ENCODE results near the gene ZNF618. TPM values are rescaled to one million over a fixed set of nuclear protein-coding genes. Genes with fewer than 3 reads are reported as not detected.
A peak's percentile ranks its signal among the peaks of the same experiment; 100 is the strongest.

ZNF618 gene
- total RNA-seq, 2 donors from 2014 or later, result 16.6 to 24.9 TPM

- H3K36me3 ChIP-seq, result peaks cover 34% of the 10 kb centered on the region
Measured at GRCh38 chr9:114030364-114030763, 154.3 kb downstream of the ZNF618 start.

GRCh38 chr9:114031037-114031630 lies 155.0 kb downstream of the ZNF618 start:
- no peak overlapping the region for H3K27ac ChIP-seq
- no peak overlapping the region for H3K4me3 ChIP-seq
- no peak for TF ChIP-seq CTCF (IDR thresholded peaks at IDR 0.05)
- H3K36me3 ChIP-seq, result peaks cover 34% of the 10 kb centered on the region
- no peak for DNase-seq (ENCODE audit: low spot score)
- no peaks in the 10 kb centered on the region for H3K9me3 ChIP-seq
- H3K4me1 ChIP-seq (ENCODE audit: control insufficient read depth in 1 of 2, low read depth in 2 of 2), result peaks cover 4 to 31% of the 10 kb centered on the region in 2 donors
- no peaks in the 10 kb centered on the region for H3K27me3 ChIP-seq (replicated peaks; ENCODE audit: insufficient read depth)
- ATAC-seq (ENCODE audit: insufficient number of reproducible peaks, low FRiP score, low read depth), result no peak

More at GRCh38 chr9:114030364-114030763, 154.3 kb downstream of the ZNF618 start:
- Histone ChIP-seq H3K4me1 (ENCODE audit: control insufficient read depth in 1 of 2, low read depth in 2 of 2) (peaks cover 4 to 28% of the 10 kb centered on the region in 2 donors), H3K4me3 (no peak overlapping the region), H3K9me3 (no peaks in the 10 kb centered on the region), H3K27me3 (replicated peaks; ENCODE audit: insufficient read depth) (no peaks in the 10 kb centered on the region), H3K27ac (no peak overlapping the region)
- no peak for DNase-seq (ENCODE audit: low spot score)
- ATAC-seq (ENCODE audit: insufficient number of reproducible peaks, low FRiP score, low read depth), result no peak
- TF ChIP-seq CTCF (IDR thresholded peaks at IDR 0.05), result no peak

- DNase-seq (ENCODE audit: low spot score), result no peak
- H3K36me3 ChIP-seq, result peaks cover 44% of the 10 kb centered on the region
- no peak for ATAC-seq (ENCODE audit: insufficient number of reproducible peaks, low FRiP score, low read depth)
Measured at GRCh38 chr9:114031948-114032840, 156.1 kb downstream of the ZNF618 start.

GRCh38 chr9:114033397-114034103 lies 157.4 kb downstream of the ZNF618 start:
- peaks cover 44% of the 10 kb centered on the region for H3K36me3 ChIP-seq
- H3K9me3 ChIP-seq, result no peaks in the 10 kb centered on the region
- ATAC-seq (ENCODE audit: insufficient number of reproducible peaks, low FRiP score, low read depth) (no peak), DNase-seq (ENCODE audit: low spot score) (no peak)
- H3K4me3 ChIP-seq, result no peak overlapping the region
- no peak overlapping the region for H3K27ac ChIP-seq
- no peaks in the 10 kb centered on the region for H3K27me3 ChIP-seq (replicated peaks; ENCODE audit: insufficient read depth)
- TF ChIP-seq CTCF (IDR thresholded peaks at IDR 0.05), result peak; percentile 45
- H3K4me1 ChIP-seq (ENCODE audit: control insufficient read depth in 1 of 2, low read depth in 2 of 2), result peaks cover 4 to 31% of the 10 kb centered on the region in 2 donors

More at GRCh38 chr9:114031948-114032840, 156.1 kb downstream of the ZNF618 start:
- H3K9me3 ChIP-seq, result no peaks in the 10 kb centered on the region
- TF ChIP-seq CTCF (IDR thresholded peaks at IDR 0.05), result no peak
- no peak overlapping the region for H3K4me3 ChIP-seq
- no peak overlapping the region for H3K27ac ChIP-seq
- peaks cover 4 to 31% of the 10 kb centered on the region in 2 donors for H3K4me1 ChIP-seq (ENCODE audit: control insufficient read depth in 1 of 2, low read depth in 2 of 2)
- H3K27me3 ChIP-seq (replicated peaks; ENCODE audit: insufficient read depth), result no peaks in the 10 kb centered on the region

GRCh38 chr9:114034196-114034595 lies 158.1 kb downstream of the ZNF618 start:
- ATAC-seq (ENCODE audit: insufficient number of reproducible peaks, low FRiP score, low read depth), result no peak
- no peak for TF ChIP-seq CTCF (IDR thresholded peaks at IDR 0.05)
- no peak for DNase-seq (ENCODE audit: low spot score)
- no peaks in the 10 kb centered on the region for H3K9me3 ChIP-seq
- no peaks in the 10 kb centered on the region for H3K27me3 ChIP-seq (replicated peaks; ENCODE audit: insufficient read depth)
- peaks cover 45% of the 10 kb centered on the region for H3K36me3 ChIP-seq
- H3K4me1 ChIP-seq (ENCODE audit: control insufficient read depth in 1 of 2, low read depth in 2 of 2), result peaks cover 4 to 31% of the 10 kb centered on the region in 2 donors
- peak overlapping the region; percentile 49 to 66 for H3K27ac ChIP-seq
- H3K4me3 ChIP-seq, result no peak overlapping the region

Data from thoracic aorta (tissue), 2 donors.